SIG-M5 (cell line): ENCODE measurements around the gene PLK1.

Experiments
- DNase-seq: peaks from one replicate; lab custom pipeline; 2025; lab: John Stamatoyannopoulos, UW

PLK1 gene

GRCh38 chr16:23679986-23680336 is 1.3 kb downstream of the PLK1 start:
- no peak for DNase-seq

- DNase-seq = no peak
Observed at GRCh38 chr16:23682181-23682580, 3.5 kb downstream of the PLK1 start.

GRCh38 chr16:23683487-23683886 is 4.8 kb downstream of the PLK1 start:
- no peak for DNase-seq

GRCh38 chr16:23687034-23687808 is 8.5 kb downstream of the PLK1 start:
- no peak for DNase-seq

- no peak for DNase-seq
Observed at GRCh38 chr16:23689442-23690187, 10.9 kb downstream of the PLK1 start.

GRCh38 chr16:23690771-23691482 is 12.2 kb downstream of the PLK1 start:
- DNase-seq = no peak

- no peak for DNase-seq
Observed at GRCh38 chr16:23691483-23692189, 12.9 kb downstream of the PLK1 start.

GRCh38 chr16:23692190-23692837 is 13.6 kb downstream of the PLK1 start:
- no peak for DNase-seq

GRCh38 chr16:23694265-23694643 is 15.6 kb downstream of the PLK1 start:
- no peak for DNase-seq

GRCh38 chr16:23694644-23695373 is 16.1 kb downstream of the PLK1 start:
- DNase-seq = no peak

GRCh38 chr16:23695756-23696155 is 17.1 kb downstream of the PLK1 start:
- no peak for DNase-seq

GRCh38 chr16:23699100-23699499 is 20.4 kb downstream of the PLK1 start:
- DNase-seq = no peak

GRCh38 chr16:23700093-23700492 is 21.4 kb downstream of the PLK1 start:
- no peak for DNase-seq

GRCh38 chr16:23700509-23700908 is 21.8 kb downstream of the PLK1 start:
- DNase-seq = no peak

GRCh38 chr16:23701045-23701444 is 22.4 kb downstream of the PLK1 start:
- no peak for DNase-seq

GRCh38 chr16:23702951-23703350 is 24.3 kb downstream of the PLK1 start:
- DNase-seq = no peak

- no peak for DNase-seq
Observed at GRCh38 chr16:23704772-23705516, 26.3 kb downstream of the PLK1 start.

GRCh38 chr16:23705517-23705902 is 26.8 kb downstream of the PLK1 start:
- no peak for DNase-seq

GRCh38 chr16:23706439-23706838 is 27.8 kb downstream of the PLK1 start:
- DNase-seq = no peak

- no peak for DNase-seq
Observed at GRCh38 chr16:23709536-23709935, 30.8 kb downstream of the PLK1 start.
